Stimulated activated CD4-positive, alpha-beta T cell treated with anti-CD3 and anti-CD28 coated beads, Interleukin-1b, Interleukin-23, amount 100 ng/mL, for 4 hours (primary cell): ENCODE measurements around the gene PTPRG.

Source experiments
- DNase-seq, 2 donors: peaks; one replicate each; pipeline ENCODE4 v3.0.0-alpha.2; 2020; ENCODE audit warnings: low read depth in 2 of 2

The PTPRG gene

DNA sequence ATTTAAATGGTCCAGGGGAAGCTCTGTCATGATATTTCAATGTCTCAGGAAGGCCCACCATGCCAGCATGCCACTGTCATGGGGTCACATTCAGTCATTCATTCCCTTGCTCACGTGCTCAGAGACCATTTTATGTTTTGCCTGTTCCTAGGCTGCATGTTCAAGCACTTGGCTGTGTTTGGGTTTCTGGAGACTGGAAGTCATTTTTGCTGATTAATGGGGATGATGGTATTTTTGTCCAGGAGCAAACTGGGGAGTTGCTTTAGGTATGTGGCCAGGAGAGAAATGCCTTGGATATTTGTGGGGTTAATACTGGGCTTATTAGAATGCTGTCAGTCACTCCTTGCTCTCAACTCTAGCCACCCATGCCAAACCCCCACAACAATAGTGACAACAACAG lies 303.5 kb downstream of the PTPRG start:
- no peak for DNase-seq

DNA sequence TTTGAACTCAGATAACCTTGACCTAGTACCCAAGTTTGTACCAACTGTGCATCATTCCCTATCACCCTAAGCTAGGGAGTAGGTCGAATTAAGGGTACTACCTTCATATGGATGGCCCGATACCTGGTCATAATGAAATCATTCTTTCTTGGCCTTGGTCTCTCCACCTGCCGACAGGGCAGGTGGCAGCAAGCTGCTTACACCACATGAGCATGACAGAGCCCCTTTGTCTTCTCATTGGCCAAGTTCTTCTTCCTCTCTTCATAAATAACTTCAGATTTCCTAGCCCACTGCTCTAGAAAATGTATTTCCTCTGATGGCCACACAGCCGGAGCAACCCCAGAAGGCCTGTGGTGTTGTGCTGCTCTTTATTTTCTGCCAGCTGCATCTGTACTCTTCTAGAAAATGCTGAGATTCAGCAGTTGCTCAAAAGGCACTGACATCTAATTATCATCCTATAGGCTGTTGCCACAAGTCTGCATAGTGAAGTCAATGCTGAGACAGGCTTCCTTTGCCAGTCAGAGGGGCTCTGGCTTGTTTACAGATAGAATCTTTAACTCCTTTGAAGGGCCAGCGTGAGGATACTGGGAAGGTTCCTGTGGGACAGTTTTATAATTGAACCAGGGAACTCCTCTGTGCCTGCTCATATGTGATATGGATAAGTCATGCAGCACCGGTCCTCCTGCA lies 304.2 kb downstream of the PTPRG start:
- DNase-seq, result no peak

DNA sequence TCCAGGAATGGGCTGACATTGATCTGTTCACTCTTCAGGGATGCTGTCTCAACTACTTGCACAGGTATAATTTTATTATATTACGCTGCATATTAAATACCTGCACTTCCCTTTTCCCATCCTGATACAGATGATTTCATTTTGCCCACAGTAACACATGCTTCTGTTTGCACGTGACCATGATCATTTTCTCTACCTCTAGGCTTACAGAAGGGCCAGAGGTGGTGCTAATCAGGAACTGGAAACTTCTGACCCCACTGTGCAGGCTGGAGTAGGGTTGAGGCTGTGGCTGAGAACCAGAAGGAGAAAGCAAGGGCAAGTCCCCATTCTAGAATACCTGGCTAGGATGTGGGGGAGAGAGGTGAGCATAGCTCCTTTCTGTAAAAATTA lies 304.8 kb downstream of the PTPRG start:
- no peak for DNase-seq

DNA sequence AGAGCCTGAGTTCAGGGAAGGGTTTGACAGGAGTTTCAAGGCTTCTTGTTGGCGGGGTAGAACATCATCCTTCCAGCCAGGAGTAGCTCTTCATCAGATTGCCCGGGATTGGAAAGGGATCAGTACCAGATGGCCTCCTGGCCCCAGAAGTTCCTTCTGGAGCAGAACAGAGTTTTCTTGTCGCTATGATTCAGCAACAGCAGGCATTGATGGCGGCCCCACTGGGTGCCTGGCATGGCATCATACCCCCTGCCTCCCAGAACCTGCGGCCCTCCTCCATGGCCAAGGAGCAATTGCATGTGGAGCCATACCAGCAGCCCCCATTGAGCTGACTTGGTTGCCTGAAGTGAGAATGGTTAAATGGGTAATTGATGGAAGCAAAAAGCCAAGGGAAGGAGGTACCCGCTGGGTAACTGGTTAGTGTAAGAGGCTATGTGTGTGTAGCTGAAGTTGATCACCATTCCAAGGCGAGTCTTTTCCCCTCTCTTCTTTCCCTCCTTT lies 305.6 kb downstream of the PTPRG start:
- DNase-seq, result no peak

DNA sequence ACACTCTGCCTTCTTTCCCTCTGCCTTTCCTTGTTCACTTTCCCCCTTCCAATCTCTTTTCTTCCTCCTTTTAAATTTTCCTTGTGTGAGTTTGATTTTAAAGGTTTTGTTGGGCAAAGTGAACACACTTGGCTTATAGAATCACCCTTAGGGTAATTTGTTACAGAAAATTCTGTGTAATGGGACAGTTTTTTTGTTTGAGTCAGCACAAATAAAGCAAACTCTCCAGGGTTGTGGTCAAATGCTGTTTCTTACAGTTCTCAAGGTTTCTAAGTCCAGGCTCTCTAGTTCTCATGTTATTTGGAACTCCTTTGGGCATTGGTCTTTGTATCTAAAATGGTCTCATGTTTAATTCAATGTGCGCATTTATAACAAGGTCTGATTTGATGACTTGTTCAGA lies 307.1 kb downstream of the PTPRG start:
- DNase-seq, result no peak

DNA sequence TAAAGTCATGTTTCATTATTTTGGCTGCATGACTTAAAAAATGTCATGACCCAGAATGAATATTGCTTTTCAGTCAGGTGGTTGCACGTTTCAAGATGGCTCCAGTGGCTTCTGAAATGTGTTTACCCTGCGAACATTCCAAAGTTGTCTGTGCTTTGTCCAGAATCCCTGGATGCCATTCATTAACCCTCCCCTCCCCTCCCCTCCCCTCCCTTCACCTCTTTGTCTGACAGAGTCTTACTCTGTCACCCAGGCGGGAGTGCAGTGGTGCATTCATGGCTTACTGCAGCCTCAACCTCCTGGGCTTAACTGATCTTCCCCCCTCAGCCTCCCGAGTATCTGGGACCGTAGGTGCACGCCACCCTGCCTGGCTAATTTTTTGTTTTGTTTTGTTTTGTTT lies 308.0 kb downstream of the PTPRG start:
- DNase-seq, result no peak

DNA sequence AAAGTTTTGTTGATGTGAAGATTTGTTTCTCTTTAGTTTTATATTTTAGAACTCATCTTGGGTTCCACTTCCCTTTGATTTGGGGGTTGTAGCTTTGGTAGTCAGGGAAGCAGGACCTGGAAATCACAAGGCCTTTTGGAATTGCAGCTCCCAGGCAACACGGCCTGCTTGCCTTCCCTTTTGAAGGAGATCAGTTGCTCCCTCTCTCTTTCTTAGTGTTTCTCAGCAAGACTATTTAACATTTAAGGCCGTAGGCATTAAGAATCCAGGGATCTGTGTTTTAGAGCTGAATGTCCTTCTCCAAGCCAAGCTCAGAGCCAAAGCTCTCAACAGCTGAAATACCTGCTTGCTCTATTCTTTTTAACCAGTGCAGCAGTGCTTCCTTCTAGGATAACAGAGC lies 310.3 kb downstream of the PTPRG start:
- DNase-seq, result no peak

DNA sequence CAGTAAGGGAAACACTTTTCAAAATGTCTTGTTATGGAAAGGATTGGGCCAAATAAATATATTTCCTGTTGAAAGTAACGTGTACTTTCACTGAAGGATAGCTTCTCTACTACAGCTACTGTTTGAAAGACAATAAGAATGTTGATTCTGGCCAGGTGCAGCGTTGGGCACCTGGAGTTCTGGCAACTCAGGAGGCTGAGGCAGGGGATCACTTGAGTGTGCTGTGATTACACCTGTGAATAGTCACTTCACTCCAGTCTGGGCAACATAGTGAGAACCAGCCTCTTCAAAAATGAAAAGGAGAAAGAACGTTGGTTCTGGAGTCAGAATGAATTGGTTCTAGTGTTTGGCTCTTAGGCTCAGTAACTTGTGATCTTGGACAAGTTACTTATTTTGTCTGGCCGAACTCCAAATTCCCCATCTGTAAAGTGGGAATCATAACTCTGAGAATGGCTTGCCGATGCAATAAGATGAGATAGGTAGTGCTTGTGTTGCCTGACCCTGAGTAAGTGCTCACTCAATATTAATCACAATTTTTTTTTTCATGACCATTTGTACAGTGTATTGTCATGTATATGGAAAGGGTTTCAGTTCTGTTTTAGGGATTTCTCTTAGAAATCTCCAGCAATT lies 310.8 kb downstream of the PTPRG start:
- DNase-seq, result no peak

DNA sequence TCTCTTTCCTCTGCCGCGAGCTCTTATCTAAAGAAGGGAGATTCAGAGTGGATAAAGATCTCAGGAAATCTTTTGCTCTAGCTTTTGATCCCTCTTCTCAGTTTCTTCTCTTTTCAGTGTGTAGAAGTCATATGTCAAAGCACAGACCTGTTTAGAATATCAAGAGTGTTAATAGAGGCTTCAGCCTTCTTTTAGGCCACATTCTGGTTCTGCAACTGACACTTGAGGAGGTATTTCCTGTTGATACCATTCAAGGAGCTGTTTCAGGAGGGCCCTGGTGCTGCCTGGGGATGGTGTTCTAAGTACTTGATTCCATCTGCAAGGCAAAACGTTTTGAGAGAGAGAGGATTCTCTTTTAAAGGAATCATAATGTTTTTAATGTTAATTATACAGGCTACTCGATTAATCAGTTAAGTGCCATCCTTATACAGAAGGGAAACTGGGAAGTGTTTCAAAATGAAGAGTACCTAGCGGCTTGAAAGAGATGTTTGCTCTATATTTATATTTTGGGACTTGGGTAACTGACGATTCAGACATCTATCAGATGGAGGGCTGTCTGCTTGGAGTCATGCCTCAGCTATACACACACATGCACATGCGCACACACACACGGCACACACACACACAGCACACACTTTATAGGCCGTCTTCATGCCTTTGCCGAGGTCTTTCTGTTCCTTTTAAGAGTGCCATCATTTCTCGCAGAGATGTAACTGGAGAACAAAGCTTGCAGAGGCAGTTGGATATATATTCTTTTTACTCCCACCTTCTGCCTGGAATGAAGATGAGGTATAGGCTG lies 313.9 kb downstream of the PTPRG start:
- DNase-seq, result no peak

DNA sequence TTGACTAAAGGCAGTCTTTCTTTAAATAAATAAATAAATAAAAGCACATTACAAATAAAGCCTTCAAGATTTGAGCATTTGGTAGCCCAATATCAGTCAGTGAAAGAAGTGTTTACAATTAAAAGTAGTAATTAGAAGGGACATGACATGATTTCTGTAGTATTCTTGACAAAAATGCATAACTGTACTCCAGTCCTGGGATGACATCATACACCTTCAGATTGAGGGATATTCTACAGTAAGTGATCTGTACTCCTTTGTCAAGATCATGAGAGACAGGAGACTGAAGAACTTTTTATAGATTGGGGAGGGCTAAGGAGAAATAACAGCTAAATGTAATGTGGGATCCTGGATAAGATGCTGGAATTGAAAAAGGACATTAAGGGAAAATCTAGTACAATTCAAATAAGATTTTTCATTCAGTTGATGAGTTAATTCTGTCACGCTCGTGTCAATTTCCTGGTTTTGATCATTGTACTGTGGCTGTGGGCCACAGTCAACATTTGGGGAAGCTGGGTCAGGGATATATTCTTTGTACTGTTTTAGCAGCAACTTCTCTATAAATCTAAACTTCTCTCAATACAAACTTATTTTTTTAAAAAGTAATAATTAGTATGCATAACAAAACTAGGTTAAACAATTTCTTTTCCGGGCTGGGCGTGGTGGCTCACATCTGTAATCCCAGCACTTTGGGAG lies 314.8 kb downstream of the PTPRG start:
- DNase-seq, result no peak

DNA sequence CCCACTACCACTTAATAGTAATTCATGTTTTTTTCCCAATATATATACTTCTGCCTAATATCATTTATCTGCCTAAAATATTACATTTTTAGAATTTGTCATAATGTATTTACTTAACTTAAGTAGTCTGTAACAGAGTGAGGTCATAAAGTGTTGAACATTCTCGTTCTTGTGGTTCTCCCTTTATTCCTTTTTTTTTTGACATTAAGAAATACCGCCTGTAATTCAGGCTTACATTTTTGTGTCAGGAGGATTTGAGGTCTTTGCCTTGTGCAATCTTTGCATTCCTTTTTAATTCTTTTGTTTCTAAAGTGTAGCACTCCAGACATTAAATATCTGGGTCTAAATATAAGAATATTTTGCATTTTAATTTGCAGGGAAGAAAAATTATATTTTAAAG lies 315.4 kb downstream of the PTPRG start:
- no peak for DNase-seq

DNA sequence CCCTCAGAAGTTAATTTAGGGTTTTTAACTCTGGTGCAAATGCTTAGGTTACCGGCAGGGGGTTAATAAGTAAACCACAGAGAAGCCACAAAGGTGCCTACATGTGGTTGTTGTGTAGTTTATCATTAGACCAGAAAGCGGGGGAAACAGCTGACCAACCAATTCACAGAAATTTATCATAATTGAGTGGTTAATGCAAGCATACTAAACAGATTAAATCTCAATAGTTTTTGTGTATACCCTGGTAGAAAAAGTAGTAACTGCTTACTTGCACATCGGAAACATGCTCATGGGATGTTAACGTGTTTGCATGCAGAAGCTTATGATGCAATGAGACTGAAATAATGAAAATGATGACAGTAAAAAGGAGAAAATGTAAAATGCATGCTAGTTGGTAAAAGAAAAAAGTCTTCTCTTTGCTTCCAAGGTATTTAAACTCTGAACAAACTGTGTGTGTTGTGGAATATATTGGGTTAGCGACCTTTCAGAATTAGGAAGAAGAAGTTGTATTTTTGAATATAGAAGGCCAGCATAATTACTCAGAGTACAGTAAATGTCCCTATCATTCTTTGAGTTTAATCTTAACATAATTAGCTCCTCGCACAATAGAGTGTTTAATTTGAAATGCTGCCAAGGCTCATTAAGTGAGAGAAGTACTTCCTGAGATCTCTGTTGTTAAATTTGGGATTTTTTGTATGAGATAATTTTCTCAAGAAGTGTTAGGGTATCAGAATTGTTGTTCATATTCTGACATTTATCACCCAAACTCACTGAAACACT lies 316.2 kb downstream of the PTPRG start:
- no peak for DNase-seq

DNA sequence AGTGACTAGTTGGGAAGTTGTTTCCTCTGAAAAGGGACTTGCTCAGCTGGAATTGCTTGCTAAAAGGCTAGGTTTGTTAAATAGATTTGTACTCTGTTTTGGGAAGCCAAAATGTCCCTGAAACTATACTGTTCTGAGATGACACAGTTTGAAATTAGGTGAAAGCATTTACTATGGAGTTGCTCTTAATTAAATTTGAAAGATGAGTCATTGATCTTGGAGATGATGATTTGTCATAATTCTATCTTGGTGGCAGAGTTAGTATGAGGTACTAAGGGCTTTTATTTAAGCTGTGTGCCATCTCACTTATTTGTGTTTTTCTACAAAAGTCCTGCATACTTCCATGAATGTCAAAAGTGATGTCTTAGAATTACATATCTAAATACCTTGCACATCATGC lies 320.9 kb downstream of the PTPRG start:
- DNase-seq, result no peak

DNA sequence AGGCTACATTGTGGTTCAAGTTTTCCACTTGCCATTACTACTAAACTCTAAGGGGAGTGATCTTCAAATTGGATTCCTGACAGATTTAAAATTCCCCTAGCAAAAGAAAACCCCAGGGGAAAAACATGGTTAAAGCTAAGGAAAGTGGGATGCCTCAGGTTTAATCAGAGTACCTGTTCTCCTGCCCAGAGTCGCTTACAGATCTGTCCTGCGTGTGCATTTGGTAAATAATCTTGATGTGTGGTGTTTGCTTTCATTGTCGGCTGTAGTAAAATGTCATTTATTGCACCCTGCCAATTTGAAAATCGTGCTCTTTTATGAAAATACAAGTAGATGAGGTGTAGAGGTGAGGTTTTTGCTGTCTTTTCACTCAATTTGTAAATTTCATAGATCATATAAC lies 323.4 kb downstream of the PTPRG start:
- DNase-seq, result no peak

DNA sequence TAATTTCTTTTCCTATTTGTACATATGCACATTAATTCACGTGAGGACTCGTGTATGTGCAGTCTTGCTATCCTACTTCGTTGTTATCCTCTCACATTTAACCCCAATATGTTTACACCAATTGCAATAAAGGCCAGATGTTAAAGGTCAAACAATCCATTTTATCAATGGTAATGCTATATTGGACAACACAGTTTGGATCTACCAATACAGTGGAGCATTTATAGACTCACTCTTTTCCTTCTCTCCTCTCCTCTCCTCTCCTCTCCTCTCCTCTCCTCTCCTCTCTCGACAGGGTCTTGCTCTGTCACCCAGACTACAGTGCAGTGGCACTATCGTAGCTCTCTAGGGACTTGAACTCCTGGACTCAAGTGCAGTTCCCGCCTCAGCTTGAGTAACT lies 324.0 kb downstream of the PTPRG start:
- no peak for DNase-seq

DNA sequence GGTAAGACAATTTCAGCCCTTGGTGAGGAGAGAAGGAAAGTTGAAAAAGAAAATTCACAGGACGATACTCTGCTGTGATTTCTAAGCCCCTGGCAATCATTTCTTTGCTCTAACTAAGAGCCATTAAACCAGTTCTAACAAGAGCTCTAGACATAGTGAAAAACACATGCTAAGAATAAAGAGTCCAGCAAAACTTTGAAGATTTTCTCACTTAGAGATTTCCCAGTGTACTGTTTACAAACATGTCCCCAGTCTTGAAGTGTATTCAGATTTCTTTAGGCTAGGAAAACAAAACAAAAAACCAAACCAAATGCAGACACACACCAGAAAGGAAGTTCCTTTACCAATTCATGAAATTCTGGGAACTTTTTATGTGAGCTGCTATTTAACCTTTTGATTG lies 325.8 kb downstream of the PTPRG start:
- no peak for DNase-seq

DNA sequence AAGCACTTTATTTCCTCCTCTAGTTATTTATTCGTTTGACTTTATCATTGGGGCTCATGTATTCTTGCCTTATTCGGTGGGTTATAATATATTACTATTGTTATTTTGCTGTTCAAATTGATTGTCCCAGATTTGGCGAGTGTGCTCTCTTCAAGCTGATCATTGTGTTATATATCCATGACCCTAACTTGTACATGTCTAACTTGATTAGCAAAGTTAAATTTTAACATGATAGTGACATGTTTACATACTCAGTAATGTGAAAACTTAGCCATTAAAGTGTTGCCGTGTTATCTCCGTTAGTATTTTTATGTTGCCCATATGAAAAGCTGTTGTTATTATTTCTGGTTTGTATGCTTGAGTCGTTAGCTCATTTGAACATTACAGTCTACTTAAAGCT lies 327.9 kb downstream of the PTPRG start:
- DNase-seq, result no peak

DNA sequence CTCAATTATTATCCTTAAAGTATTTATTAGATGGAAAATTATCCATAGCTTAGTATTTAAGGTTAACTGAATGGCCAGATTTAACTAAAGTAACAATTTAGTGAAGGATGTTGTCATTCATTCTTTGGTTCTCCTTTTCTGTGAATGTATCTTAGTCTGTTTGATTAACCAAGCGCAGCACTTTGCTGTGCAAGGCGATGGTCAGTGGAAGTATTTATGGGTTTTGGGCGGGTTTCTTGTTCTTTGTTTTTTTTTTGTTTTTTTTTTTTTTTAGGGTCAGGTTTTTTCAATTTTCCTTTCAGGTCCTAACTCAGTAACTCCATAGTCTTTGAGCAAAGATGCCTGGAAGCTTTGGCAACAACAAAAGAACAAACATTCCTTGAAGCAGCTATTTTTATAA lies 328.8 kb downstream of the PTPRG start:
- no peak for DNase-seq

DNA sequence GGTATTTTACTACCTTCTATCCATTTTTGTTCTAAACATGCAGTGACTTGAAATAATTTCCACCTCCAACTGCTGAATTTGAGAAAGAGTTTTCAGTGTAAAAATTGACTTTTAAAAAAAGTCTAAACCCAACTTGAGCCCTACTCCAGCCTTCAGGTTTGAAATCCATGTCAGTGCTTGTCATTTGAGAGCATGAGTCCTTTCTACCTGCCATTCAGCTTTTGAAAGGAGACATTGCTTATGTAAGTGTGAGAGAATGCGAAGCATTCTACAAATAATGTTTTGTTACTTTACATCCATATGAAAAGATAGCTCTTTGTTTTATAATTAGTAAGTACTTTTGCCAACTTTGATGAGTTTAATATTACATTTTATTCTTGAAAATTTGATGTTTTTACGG lies 329.2 kb downstream of the PTPRG start:
- no peak for DNase-seq

DNA sequence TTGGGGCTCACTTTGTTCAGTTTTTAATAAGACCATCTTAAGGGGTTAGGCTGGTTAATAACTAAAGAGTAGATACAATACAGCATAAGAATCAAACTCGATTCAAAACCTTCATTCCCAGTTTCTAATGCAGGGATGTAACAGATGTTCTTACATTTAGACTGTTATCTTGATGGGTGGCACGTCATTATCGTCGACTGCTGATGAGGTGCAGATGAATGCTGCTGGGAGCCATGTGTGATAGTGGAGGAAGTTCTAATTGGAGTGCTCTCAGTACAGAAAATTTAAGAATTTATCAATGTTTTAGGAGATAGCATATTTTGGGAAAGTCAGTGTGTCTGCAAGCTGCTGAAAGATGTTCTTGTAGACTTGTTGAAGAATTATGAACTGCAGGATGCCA lies 331.5 kb downstream of the PTPRG start:
- DNase-seq, result no peak

DNA sequence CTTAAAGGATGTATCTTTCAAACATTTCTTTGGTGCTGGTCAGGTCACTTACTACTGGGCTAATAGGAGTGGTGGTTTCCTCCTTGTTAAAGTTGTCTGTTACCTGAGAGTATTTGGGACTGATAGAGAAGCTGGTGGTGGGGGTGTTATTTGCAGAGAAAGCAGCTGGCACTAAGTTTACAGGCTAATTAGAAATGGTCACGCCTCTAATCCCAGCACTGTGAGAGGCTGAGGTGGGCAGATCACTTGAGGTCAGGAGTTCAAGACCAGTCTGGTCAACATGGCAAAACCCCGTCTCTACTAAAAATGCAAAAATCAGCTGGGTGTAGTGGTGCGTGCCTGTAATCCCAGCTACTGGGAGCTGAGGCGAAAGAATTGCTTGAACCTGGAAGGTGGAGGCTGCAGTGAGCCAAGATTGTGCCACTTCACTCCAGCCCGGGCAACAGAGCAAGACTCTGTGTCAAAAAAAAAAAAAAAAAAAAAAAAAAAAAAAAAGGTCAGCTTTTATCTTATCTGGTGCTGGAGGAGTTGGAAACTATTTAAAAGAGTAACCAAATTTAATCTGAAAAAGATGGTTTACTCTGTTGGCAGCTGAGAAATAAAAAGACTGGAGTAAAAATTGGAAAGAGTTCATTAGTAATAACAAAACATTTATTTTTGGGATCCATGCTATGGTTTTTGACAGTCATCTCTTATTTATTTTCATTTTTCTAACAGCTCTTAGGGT lies 332.6 kb downstream of the PTPRG start:
- no peak for DNase-seq
